OCI-LY1 (cell line): ENCODE data around the gene GNPTG.

Experiments used
- CTCF ChIP-seq: fragments of 200-600 bp; sonication (generic), shearing (Covaris generic); IDR thresholded peaks from 2 replicates; pipeline ENCODE4 v1.5.1; 2017; ENCODE audit warnings: mild to moderate bottlenecking, antibody characterized with exemption, low read length, moderate library complexity, mixed read lengths
- EZH2 ChIP-seq: fragments of 200-600 bp; sonication (generic), shearing (Covaris generic); IDR thresholded peaks from 2 replicates; pipeline ENCODE4 v1.8.0; 2017; ENCODE audit warnings: borderline replicate concordance, mixed run types, mild to moderate bottlenecking, antibody characterized with exemption, low read length, moderate library complexity, mixed read lengths

- TF ChIP-seq EZH2 (no peak), CTCF (no peak)
Observed at GRCh38 chr16:1344499-1344898, 7.2 kb upstream of the GNPTG start.
